Loucy (cell line): ENCODE measurements around the gene MAFF.
"Not testable (repeated sequence)": the region's sequence is repeated elsewhere in the genome, so short reads cannot be mapped to it uniquely, and the experiment has no call there.

Source experiments
- CTCF ChIP-seq: fragments of 200-600 bp; sonication (generic); conservative IDR thresholded peaks from 2 replicates; pipeline ENCODE4 v1.5.1; 2014; ENCODE audit warnings: mild to moderate bottlenecking, antibody characterized with exemption, low read length
- EZH2phosphoT487 ChIP-seq: fragments of 200-600 bp; IDR thresholded peaks from 2 replicates; pipeline ENCODE4 v1.6.1; 2018; ENCODE audit warnings: antibody characterized with exemption, mild to moderate bottlenecking, moderate library complexity, borderline replicate concordance

- not testable (repeated sequence) for TF ChIP-seq CTCF, EZH2phosphoT487
These were observed 32.1 kb downstream of the MAFF start for GRCh38 chr22:38233856-38234255.
